Measurements from ENCODE around the gene WBP2.
"Not testable (repeated sequence)": the region's sequence is repeated elsewhere in the genome, so short reads cannot be mapped to it uniquely, and the experiment has no call there.

- TF ChIP-seq INSM2 (tag by site-specific recombination; IDR thresholded peaks at IDR 0.05); CTCF (tag by site-specific recombination; IDR thresholded peaks at IDR 0.05); ZNF23 (tag by site-specific recombination; IDR thresholded peaks at IDR 0.05; ENCODE audit: borderline replicate concordance); ZNF24 (tag by site-specific recombination; IDR thresholded peaks at IDR 0.05); REST (tag by site-specific recombination; IDR thresholded peaks at IDR 0.05); ZSCAN30 (tag by site-specific recombination; IDR thresholded peaks at IDR 0.05); BCL11A (tag by site-specific recombination; IDR thresholded peaks at IDR 0.05; ENCODE audit: low read depth); ZNF280D (tag by site-specific recombination; IDR thresholded peaks at IDR 0.05); KLF9 (tag by site-specific recombination; IDR thresholded peaks at IDR 0.05; ENCODE audit: low read depth); ZBTB44 (tag by site-specific recombination; IDR thresholded peaks at IDR 0.05); ZFHX2 (tag by site-specific recombination; conservative IDR thresholded peaks at IDR 0.05); ZBTB8A (tag by site-specific recombination; IDR thresholded peaks at IDR 0.05); ZNF274 (IDR thresholded peaks at IDR 0.05; ENCODE audit: low read length); ZNF274 (tag by site-specific recombination; IDR thresholded peaks at IDR 0.05; ENCODE audit: borderline replicate concordance): not testable (repeated sequence)
These were observed 44.4 kb downstream of the WBP2 start for GRCh38 chr17:75810756-75811155.

Data from HEK293 (cell line).